GM23338 (cell line): ENCODE results near the gene MGAT5. TPM values are rescaled to one million over a fixed set of nuclear protein-coding genes. Genes with fewer than 3 reads are reported as not detected.

Source experiments
- ATAC-seq: fragments of 200-7000 bp; cut with Tn5 transposase; 3 replicates; pipeline ENCODE4 v1.9.1; 2020
- DNase-seq: peaks from one replicate; pipeline ENCODE4 v3.0.0-alpha.2; 2015; ENCODE audit warnings: low spot score
- H2AFZ ChIP-seq: fragments of 200-600 bp; sonication (generic); 2 replicates; pipeline ENCODE4 v1.8.0; 2016; ENCODE audit warnings: antibody characterized with exemption, mild to moderate bottlenecking, moderate library complexity
- H3F3A ChIP-seq: fragments of 200-600 bp; sonication (generic); replicated peaks from 2 replicates; pipeline ENCODE4 v1.8.0; 2017; ENCODE audit warnings: antibody characterized with exemption, mixed run types, low read depth
- H3K27ac ChIP-seq: fragments of 200-600 bp; sonication (generic); 2 replicates; pipeline ENCODE4 v1.6.1; 2016; ENCODE audit warnings: low read depth
- H3K27me3 ChIP-seq: fragments of 200-600 bp; sonication (generic); 2 replicates; pipeline ENCODE4 v1.8.0; 2016; ENCODE audit warnings: mild to moderate bottlenecking, mixed run types, moderate library complexity; ENCODE audit not compliant: insufficient read depth
- H3K36me3 ChIP-seq: fragments of 200-600 bp; sonication (generic); 2 replicates; pipeline ENCODE4 v1.8.0; 2016; ENCODE audit warnings: mild to moderate bottlenecking; ENCODE audit not compliant: insufficient read depth
- H3K4me1 ChIP-seq: fragments of 200-600 bp; sonication (generic); 2 replicates; pipeline ENCODE4 v1.8.0; 2016; ENCODE audit warnings: mild to moderate bottlenecking, moderate library complexity; ENCODE audit not compliant: insufficient read depth
- H3K4me2 ChIP-seq: fragments of 200-600 bp; sonication (generic); 2 replicates; pipeline ENCODE4 v1.7.1; 2017; ENCODE audit warnings: mixed run types
- H3K4me3 ChIP-seq: fragments of 200-600 bp; sonication (generic); 2 replicates; pipeline ENCODE4 v1.6.1; 2016; ENCODE audit warnings: mixed run types
- H3K79me2 ChIP-seq: fragments of 200-600 bp; sonication (generic); replicated peaks from 2 replicates; pipeline ENCODE4 v1.8.0; 2017; ENCODE audit warnings: mild to moderate bottlenecking; ENCODE audit not compliant: insufficient read depth
- H3K9me2 ChIP-seq: fragments of 200-600 bp; sonication (generic); 2 replicates; pipeline ENCODE4 v1.8.0; 2017; ENCODE audit not compliant: insufficient read depth
- H4K20me1 ChIP-seq: fragments of 200-600 bp; sonication (generic); replicated peaks from 2 replicates; pipeline ENCODE4 v1.8.0; 2017; ENCODE audit warnings: mild to moderate bottlenecking; ENCODE audit not compliant: insufficient read depth
- H3K27ac Mint-ChIP-seq: 2 replicates; pipeline ENCODE4 v1.8.0; 2020; ENCODE audit warnings: inconsistent platforms, mild to moderate bottlenecking, moderate library complexity, mixed read lengths
- H3K27me3 Mint-ChIP-seq: 3 replicates; pipeline ENCODE4 v1.8.0; 2022; ENCODE audit warnings: low read depth, mild to moderate bottlenecking, moderate library complexity, mixed read lengths, inconsistent platforms; ENCODE audit not compliant: insufficient read depth, poor library complexity
- H3K36me3 Mint-ChIP-seq: 3 replicates; pipeline ENCODE4 v1.8.0; 2021; ENCODE audit warnings: low read depth, mild to moderate bottlenecking, inconsistent platforms, moderate library complexity, mixed read lengths
- H3K4me1 Mint-ChIP-seq: 3 replicates; pipeline ENCODE4 v1.8.0; 2020; ENCODE audit warnings: mild to moderate bottlenecking, inconsistent platforms, mixed read lengths
- H3K4me3 Mint-ChIP-seq: 3 replicates; pipeline ENCODE4 v1.8.0; 2021; ENCODE audit warnings: moderate library complexity, mild to moderate bottlenecking, inconsistent platforms, mixed read lengths
- H3K9me3 Mint-ChIP-seq: 3 replicates; pipeline ENCODE4 v1.8.0; 2020; ENCODE audit warnings: moderate library complexity, mild to moderate bottlenecking, inconsistent platforms, mixed read lengths
- CREB1 ChIP-seq: fragments of 250-450 bp; sonication (Bioruptor Pico); IDR thresholded peaks from 2 replicates; pipeline ENCODE4 v1.5.0; 2020; ENCODE audit warnings: low read depth, mild to moderate bottlenecking, moderate library complexity
- EZH2 ChIP-seq: fragments of 200-600 bp; sonication (generic); IDR thresholded peaks from one replicate; pipeline ENCODE4 v1.8.0; 2017; ENCODE audit warnings: antibody characterized with exemption, mild to moderate bottlenecking, low read depth; ENCODE audit not compliant: unreplicated experiment
- EZH2phosphoT487 ChIP-seq: fragments of 200-600 bp; sonication (generic); IDR thresholded peaks from one replicate; pipeline ENCODE4 v1.8.1; 2018; ENCODE audit warnings: antibody characterized with exemption; ENCODE audit not compliant: unreplicated experiment
- JUNB ChIP-seq: IDR thresholded peaks from one replicate; pipeline ENCODE4 v1.6.1; 2016; ENCODE audit warnings: antibody characterized with exemption; ENCODE audit not compliant: unreplicated experiment
- NANOG ChIP-seq: IDR thresholded peaks from 2 replicates; pipeline ENCODE4 v1.6.1; 2016; ENCODE audit warnings: antibody characterized with exemption, borderline replicate concordance
- POLR2AphosphoS5 ChIP-seq: IDR thresholded peaks from 2 replicates; pipeline ENCODE4 v1.6.1; 2016; ENCODE audit warnings: antibody characterized with exemption, low read depth
- STAT1 ChIP-seq: IDR thresholded peaks from one replicate; pipeline ENCODE4 v1.6.1; 2016; ENCODE audit warnings: antibody characterized with exemption; ENCODE audit not compliant: unreplicated experiment
- ZNF114 ChIP-seq: fragments of 250-450 bp; sonication (Bioruptor Pico); IDR thresholded peaks from 2 replicates; pipeline ENCODE4 v1.5.0; 2020; ENCODE audit warnings: mild to moderate bottlenecking, moderate library complexity
- ZNF331 ChIP-seq: fragments of 250-450 bp; sonication (Bioruptor Pico); IDR thresholded peaks from 2 replicates; pipeline ENCODE4 v1.5.0; 2020; ENCODE audit warnings: low read depth, mild to moderate bottlenecking, moderate library complexity
- polyA plus RNA-seq: library from polyadenylated mRNA; unstranded; fragments of >200 nt; fragmentation: Nextera tagmentation; extraction: Ambion mirVana; gene quantifications from 2 replicates; pipeline ENCODE4 v1.2.1, GENCODE V29; 2016
- total RNA-seq: library from RNA; depleted of rRNA; stranded (reverse); fragments of >200 nt; shearing (Covaris generic); gene quantifications from 2 replicates; pipeline ENCODE4 v1.2.3, GENCODE V29; 2014
- TF ChIP-seq, protein P1 (sequence below): IDR thresholded peaks from one replicate; pipeline ENCODE4 v1.6.1; 2018; ENCODE audit warnings: antibody characterized with exemption; ENCODE audit not compliant: unreplicated experiment
- TF ChIP-seq, protein P2 (sequence below), 2 experiments: fragments of 200-600 bp in 1 of 2; sonication (generic) in 1 of 2; conservative IDR thresholded peaks; 2 replicates each; pipeline versions ENCODE4 v1.5.1 to v1.6.1; 2016 to 2017; ENCODE audit warnings: antibody characterized with exemption in 2 of 2, low read depth in 2 of 2, mild to moderate bottlenecking in 2 of 2, moderate library complexity in 1 of 2
- TF ChIP-seq, protein P3 (sequence below): IDR thresholded peaks from 2 replicates; pipeline ENCODE4 v1.6.1; 2016; ENCODE audit warnings: antibody characterized with exemption
- TF ChIP-seq, protein P4 (sequence below): fragments of 250-450 bp; sonication (Bioruptor Pico); IDR thresholded peaks from 2 replicates; pipeline ENCODE4 v1.5.0; 2020; ENCODE audit warnings: mild to moderate bottlenecking, moderate library complexity

MGAT5 gene
- total and polyA plus RNA-seq, 2 experiments from 2014 or later: 4.6 to 27.6 TPM

DNA sequence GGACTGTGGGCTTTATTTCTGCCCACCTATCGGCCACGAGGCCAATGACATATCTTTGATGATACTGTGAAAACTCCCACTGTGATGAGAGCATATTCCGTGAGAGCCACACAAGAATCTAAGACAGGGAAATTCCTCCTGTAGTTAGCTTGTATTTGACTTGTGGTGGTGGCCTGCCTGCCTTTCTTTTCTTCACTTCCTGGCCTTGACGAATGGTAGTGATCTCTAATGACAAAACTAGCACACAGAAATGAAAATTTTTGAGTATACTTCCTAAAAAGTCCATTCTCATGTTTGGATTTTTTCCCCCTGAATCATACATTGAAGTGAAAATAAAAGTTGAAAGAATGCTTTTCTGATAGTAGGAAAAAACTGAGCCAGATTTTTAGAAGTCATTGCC lies 94.4 kb downstream of the MGAT5 start:
- ATAC-seq (no peak), DNase-seq (no peak)
- H3K4me3 ChIP-seq: no peak overlapping the region
- Mint-ChIP-seq H3K4me1 (no peaks in the 10 kb centered on the region), H3K27me3 (no peaks in the 10 kb centered on the region), H3K9me3 (no peaks in the 10 kb centered on the region), H3K4me3 (no peak overlapping the region), H3K36me3 (peaks cover 5% of the 10 kb centered on the region; the same call in 1 of the 3 replicates), H3K27ac (no peak overlapping the region)
- H2AFZ ChIP-seq: no peak overlapping the region
- no peaks in the 10 kb centered on the region for H3K79me2 ChIP-seq
- H3K4me1 ChIP-seq: no peaks in the 10 kb centered on the region
- H4K20me1 ChIP-seq: no peaks in the 10 kb centered on the region
- no peaks in the 10 kb centered on the region for H3F3A ChIP-seq
- no peaks in the 10 kb centered on the region for H3K27me3 ChIP-seq
- H3K36me3 ChIP-seq: no peaks in the 10 kb centered on the region
- TF ChIP-seq EZH2 (no peak), STAT1 (no peak), ZNF114 (no peak), POLR2AphosphoS5 (no peak), JUNB (no peak), CREB1 (CRISPR knock-in tag) (no peak), EZH2phosphoT487 (no peak), ZNF331 (CRISPR knock-in tag) (no peak), NANOG (no peak)
- TF ChIP-seq, protein P1, sequence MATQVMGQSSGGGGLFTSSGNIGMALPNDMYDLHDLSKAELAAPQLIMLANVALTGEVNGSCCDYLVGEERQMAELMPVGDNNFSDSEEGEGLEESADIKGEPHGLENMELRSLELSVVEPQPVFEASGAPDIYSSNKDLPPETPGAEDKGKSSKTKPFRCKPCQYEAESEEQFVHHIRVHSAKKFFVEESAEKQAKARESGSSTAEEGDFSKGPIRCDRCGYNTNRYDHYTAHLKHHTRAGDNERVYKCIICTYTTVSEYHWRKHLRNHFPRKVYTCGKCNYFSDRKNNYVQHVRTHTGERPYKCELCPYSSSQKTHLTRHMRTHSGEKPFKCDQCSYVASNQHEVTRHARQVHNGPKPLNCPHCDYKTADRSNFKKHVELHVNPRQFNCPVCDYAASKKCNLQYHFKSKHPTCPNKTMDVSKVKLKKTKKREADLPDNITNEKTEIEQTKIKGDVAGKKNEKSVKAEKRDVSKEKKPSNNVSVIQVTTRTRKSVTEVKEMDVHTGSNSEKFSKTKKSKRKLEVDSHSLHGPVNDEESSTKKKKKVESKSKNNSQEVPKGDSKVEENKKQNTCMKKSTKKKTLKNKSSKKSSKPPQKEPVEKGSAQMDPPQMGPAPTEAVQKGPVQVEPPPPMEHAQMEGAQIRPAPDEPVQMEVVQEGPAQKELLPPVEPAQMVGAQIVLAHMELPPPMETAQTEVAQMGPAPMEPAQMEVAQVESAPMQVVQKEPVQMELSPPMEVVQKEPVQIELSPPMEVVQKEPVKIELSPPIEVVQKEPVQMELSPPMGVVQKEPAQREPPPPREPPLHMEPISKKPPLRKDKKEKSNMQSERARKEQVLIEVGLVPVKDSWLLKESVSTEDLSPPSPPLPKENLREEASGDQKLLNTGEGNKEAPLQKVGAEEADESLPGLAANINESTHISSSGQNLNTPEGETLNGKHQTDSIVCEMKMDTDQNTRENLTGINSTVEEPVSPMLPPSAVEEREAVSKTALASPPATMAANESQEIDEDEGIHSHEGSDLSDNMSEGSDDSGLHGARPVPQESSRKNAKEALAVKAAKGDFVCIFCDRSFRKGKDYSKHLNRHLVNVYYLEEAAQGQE: no peak
- TF ChIP-seq, protein P2, sequence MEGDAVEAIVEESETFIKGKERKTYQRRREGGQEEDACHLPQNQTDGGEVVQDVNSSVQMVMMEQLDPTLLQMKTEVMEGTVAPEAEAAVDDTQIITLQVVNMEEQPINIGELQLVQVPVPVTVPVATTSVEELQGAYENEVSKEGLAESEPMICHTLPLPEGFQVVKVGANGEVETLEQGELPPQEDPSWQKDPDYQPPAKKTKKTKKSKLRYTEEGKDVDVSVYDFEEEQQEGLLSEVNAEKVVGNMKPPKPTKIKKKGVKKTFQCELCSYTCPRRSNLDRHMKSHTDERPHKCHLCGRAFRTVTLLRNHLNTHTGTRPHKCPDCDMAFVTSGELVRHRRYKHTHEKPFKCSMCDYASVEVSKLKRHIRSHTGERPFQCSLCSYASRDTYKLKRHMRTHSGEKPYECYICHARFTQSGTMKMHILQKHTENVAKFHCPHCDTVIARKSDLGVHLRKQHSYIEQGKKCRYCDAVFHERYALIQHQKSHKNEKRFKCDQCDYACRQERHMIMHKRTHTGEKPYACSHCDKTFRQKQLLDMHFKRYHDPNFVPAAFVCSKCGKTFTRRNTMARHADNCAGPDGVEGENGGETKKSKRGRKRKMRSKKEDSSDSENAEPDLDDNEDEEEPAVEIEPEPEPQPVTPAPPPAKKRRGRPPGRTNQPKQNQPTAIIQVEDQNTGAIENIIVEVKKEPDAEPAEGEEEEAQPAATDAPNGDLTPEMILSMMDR (conservative IDR thresholded peaks at IDR 0.05; ENCODE audit: low read depth in 2 of 2): no peak
- TF ChIP-seq, protein P3, sequence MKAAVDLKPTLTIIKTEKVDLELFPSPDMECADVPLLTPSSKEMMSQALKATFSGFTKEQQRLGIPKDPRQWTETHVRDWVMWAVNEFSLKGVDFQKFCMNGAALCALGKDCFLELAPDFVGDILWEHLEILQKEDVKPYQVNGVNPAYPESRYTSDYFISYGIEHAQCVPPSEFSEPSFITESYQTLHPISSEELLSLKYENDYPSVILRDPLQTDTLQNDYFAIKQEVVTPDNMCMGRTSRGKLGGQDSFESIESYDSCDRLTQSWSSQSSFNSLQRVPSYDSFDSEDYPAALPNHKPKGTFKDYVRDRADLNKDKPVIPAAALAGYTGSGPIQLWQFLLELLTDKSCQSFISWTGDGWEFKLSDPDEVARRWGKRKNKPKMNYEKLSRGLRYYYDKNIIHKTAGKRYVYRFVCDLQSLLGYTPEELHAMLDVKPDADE: no peak
- TF ChIP-seq, protein P4, sequence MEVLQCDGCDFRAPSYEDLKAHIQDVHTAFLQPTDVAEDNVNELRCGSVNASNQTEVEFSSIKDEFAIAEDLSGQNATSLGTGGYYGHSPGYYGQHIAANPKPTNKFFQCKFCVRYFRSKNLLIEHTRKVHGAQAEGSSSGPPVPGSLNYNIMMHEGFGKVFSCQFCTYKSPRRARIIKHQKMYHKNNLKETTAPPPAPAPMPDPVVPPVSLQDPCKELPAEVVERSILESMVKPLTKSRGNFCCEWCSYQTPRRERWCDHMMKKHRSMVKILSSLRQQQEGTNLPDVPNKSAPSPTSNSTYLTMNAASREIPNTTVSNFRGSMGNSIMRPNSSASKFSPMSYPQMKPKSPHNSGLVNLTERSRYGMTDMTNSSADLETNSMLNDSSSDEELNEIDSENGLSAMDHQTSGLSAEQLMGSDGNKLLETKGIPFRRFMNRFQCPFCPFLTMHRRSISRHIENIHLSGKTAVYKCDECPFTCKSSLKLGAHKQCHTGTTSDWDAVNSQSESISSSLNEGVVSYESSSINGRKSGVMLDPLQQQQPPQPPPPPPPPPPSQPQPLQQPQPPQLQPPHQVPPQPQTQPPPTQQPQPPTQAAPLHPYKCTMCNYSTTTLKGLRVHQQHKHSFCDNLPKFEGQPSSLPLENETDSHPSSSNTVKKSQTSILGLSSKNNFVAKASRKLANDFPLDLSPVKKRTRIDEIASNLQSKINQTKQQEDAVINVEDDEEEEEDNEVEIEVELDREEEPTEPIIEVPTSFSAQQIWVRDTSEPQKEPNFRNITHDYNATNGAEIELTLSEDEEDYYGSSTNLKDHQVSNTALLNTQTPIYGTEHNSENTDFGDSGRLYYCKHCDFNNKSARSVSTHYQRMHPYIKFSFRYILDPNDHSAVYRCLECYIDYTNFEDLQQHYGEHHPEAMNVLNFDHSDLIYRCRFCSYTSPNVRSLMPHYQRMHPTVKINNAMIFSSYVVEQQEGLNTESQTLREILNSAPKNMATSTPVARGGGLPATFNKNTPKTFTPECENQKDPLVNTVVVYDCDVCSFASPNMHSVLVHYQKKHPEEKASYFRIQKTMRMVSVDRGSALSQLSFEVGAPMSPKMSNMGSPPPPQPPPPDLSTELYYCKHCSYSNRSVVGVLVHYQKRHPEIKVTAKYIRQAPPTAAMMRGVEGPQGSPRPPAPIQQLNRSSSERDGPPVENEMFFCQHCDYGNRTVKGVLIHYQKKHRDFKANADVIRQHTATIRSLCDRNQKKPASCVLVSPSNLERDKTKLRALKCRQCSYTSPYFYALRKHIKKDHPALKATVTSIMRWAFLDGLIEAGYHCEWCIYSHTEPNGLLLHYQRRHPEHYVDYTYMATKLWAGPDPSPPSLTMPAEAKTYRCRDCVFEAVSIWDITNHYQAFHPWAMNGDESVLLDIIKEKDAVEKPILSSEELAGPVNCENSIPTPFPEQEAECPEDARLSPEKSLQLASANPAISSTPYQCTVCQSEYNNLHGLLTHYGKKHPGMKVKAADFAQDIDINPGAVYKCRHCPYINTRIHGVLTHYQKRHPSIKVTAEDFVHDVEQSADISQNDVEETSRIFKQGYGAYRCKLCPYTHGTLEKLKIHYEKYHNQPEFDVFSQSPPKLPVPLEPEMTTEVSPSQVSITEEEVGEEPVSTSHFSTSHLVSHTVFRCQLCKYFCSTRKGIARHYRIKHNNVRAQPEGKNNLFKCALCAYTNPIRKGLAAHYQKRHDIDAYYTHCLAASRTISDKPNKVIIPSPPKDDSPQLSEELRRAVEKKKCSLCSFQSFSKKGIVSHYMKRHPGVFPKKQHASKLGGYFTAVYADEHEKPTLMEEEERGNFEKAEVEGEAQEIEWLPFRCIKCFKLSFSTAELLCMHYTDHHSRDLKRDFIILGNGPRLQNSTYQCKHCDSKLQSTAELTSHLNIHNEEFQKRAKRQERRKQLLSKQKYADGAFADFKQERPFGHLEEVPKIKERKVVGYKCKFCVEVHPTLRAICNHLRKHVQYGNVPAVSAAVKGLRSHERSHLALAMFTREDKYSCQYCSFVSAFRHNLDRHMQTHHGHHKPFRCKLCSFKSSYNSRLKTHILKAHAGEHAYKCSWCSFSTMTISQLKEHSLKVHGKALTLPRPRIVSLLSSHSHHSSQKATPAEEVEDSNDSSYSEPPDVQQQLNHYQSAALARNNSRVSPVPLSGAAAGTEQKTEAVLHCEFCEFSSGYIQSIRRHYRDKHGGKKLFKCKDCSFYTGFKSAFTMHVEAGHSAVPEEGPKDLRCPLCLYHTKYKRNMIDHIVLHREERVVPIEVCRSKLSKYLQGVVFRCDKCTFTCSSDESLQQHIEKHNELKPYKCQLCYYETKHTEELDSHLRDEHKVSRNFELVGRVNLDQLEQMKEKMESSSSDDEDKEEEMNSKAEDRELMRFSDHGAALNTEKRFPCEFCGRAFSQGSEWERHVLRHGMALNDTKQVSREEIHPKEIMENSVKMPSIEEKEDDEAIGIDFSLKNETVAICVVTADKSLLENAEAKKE (CRISPR knock-in tag): no peak
- no peak overlapping the region for H3K27ac ChIP-seq
- H3K9me2 ChIP-seq: no peaks in the 10 kb centered on the region
- no peak overlapping the region for H3K4me2 ChIP-seq
